ENCODE measurements around the gene MXD4.

DNA sequence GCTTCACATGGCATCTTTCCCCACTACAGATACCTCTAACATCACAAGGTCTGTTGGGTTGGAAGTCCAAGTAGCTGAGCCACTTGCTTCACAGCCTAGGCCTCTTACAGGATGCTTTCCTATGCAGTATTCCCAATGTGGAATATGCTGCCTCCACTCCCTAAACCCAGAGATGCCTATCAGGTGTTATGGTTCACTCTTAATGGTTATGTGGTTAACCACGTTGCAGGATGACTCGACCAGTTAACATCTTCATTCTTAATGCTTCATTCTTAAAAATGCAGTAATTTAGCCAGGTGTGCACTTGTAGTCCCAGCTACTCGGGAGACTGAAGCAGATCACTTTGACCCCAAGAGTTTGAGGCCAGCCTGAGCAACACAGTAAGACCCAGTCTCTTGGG lies 44.2 kb downstream of the MXD4 start:
- TF ChIP-seq IRF2 (CRISPR knock-in tag; IDR thresholded peaks at IDR 0.05) = no peak
- no peak for TF ChIP-seq MAZ (CRISPR knock-in tag; conservative IDR thresholded peaks at IDR 0.05 in 1 of 2, IDR thresholded peaks at IDR 0.05 in 1 of 2)
- no peak for TF ChIP-seq SP1 (CRISPR knock-in tag; IDR thresholded peaks at IDR 0.05)
- TF ChIP-seq MXI1 (IDR thresholded peaks at IDR 0.05; ENCODE audit: low read depth, low read length) = no peak
- TF ChIP-seq, protein P1, sequence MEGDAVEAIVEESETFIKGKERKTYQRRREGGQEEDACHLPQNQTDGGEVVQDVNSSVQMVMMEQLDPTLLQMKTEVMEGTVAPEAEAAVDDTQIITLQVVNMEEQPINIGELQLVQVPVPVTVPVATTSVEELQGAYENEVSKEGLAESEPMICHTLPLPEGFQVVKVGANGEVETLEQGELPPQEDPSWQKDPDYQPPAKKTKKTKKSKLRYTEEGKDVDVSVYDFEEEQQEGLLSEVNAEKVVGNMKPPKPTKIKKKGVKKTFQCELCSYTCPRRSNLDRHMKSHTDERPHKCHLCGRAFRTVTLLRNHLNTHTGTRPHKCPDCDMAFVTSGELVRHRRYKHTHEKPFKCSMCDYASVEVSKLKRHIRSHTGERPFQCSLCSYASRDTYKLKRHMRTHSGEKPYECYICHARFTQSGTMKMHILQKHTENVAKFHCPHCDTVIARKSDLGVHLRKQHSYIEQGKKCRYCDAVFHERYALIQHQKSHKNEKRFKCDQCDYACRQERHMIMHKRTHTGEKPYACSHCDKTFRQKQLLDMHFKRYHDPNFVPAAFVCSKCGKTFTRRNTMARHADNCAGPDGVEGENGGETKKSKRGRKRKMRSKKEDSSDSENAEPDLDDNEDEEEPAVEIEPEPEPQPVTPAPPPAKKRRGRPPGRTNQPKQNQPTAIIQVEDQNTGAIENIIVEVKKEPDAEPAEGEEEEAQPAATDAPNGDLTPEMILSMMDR (IDR thresholded peaks at IDR 0.05 in 2 of 3, conservative IDR thresholded peaks at IDR 0.05 in 1 of 3; ENCODE audit: insufficient read depth in 2 of 3, low read depth in 1 of 3, low read length in 3 of 3) = no peak
- TF ChIP-seq POLR2AphosphoS5 (IDR thresholded peaks at IDR 0.05; ENCODE audit: control insufficient read depth, insufficient read depth, low read depth, low read length) = no peak
- TF ChIP-seq, protein P2, sequence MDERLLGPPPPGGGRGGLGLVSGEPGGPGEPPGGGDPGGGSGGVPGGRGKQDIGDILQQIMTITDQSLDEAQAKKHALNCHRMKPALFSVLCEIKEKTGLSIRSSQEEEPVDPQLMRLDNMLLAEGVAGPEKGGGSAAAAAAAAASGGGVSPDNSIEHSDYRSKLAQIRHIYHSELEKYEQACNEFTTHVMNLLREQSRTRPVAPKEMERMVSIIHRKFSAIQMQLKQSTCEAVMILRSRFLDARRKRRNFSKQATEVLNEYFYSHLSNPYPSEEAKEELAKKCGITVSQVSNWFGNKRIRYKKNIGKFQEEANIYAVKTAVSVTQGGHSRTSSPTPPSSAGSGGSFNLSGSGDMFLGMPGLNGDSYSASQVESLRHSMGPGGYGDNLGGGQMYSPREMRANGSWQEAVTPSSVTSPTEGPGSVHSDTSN (CRISPR knock-in tag; IDR thresholded peaks at IDR 0.05; ENCODE audit: low read depth) = no peak
- TF ChIP-seq, protein P2 (tag; conservative IDR thresholded peaks at IDR 0.05; ENCODE audit: low read depth) = no peak
- TF ChIP-seq JUND (IDR thresholded peaks at IDR 0.05; ENCODE audit: borderline replicate concordance, low read depth, low read length) = no peak
- no peak for TF ChIP-seq JUND (tag; IDR thresholded peaks at IDR 0.05; ENCODE audit: borderline replicate concordance, low read depth, low read length)
- no peak for TF ChIP-seq ZNF134 (CRISPR knock-in tag; conservative IDR thresholded peaks at IDR 0.05)

All from K562 (cell line).